Stimulated activated CD8-positive, alpha-beta memory T cell treated with anti-CD3 and anti-CD28 coated beads, Interleukin-15, amount 100 ng/mL, for 4 hours (primary cell): ENCODE data around the gene FTO.
"Not testable (repeated sequence)": the region's sequence is repeated elsewhere in the genome, so short reads cannot be mapped to it uniquely, and the experiment has no call there.

ENCODE experiments used
- DNase-seq, 2 donors: peaks; one replicate each; pipeline ENCODE4 v3.0.0-alpha.2; 2020; ENCODE audit warnings: low read depth in 2 of 2

FTO gene

DNA sequence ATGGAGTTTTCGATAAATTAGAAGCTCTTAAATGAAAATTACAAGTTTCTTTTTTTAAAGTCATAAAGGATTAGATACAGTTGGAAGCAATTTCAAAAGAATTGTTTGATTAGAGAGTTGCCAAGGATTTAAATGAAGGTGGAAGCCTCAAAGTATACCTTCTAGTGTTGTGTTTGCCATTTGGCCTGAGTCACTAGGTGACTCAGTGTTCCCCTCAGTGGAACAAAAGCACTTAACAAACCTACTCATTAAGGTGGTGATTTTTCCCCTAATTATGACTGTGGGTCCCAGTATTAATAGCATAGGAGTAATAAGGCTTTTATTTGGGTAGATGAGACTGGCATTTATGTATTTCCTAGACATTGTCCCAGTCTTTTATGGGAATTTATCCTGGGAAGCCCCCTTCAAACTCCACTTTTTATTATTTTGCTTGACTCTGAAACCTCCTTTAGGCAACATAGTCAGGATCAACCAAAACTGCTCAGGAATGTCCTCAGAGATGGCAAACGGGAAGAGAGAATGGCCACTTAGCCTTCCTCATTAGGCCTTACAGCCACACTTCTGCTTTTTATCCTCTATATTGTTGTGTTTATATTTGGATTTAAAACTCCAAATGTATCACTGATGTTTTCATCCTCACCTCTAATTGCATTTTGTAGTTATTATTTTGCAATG, 161.0 kb downstream of the FTO start:
- DNase-seq, result no peak

DNA sequence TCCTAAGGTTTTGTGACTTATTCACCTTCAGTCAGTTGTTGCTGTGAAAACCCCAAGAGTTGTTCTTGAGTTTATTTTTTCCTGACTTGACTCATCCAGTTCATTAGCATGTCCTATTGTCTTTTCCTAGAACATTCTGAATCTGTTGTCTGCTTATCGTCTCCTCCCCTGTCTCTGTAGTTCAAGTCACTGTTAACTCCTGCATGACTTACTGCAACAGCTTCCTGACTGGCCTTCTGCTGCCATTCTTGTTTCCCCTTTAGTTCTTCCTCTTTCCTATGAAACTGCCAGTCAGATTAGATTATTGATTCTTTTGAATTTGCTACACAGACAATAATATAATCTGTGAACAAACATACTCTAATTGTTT, 161.5 kb downstream of the FTO start:
- no peak for DNase-seq

DNA sequence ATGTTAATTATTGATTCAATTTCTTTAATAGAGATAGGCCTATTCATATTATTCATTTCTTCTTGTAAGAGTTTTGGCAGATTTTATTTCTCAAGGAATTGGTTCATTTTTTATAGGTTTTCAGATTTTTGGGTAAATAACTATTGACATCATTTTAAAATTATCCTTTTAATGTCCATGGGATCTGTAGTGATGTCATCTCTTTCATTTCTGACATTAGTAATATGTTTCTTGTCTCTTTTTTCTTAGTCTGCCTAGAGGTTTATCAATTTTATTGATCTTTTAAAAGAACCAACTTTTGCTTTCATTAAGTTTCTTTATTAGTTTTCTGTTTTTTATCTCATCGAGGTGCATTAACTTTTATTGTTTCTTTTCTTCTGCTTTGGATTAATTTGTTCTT, 162.6 kb downstream of the FTO start:
- no peak for DNase-seq

DNA sequence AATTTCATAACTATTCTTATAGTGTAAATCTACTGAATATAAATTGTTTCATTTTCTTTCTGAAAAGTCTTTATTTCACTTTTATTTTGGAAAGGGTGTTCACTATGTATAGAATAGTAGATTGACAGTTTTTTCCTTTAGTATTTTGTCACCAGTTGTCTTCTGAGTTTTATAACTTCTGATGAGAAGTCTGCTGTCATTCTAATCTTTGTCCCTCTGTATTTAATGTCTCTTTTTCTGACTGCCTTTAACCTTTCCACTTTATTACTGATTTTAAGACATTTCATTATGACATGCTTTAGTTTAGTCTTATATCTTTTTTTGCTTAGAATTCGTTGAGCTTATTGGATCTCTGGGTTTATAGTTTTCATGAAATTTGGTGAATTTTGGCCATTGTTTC, 166.9 kb downstream of the FTO start:
- no peak for DNase-seq

DNA sequence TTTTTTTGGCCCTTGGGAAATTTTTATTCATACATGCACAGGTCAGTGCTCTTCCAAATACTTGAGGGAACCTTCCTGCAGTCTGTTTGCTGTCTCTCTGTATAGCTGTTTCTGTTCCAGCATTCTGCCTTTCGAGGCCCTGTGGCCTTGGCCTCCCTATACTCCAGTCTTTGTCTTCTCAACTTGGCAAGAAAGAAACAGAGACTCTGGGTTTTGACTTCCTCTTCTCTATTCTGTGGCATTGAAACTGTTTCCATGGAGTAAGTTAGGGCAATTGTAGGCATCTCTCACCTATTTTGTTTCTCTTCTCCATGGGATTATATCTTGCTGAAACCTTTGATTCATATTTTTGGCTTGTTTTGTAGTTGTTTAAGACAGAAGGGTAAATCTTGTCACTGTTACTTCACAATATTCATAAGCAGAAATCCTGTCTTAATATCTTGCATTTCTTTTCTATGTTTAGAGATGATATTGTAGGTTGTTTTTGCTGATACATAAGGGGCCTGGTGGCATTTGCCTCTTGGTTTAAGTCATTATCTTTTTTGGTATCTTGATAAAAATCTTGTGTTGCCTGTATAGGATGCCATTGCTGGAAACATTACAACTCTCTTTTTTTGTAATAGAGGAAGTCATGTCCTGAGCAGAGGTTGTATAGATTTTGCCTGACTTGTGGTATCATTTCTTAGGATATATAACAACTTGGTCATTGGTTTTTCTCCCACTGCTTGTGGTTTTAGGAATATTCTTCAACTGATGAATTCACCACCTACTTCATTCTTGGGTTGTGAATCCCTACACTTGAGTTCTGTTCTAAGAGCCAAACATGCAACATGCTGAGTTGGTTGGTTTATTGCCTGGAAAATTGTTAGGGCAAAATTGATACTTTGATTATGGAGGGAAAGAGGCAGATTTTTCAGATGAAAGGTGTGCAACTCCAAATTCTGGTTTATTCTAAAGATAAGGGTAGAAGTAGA, 168.6 kb downstream of the FTO start:
- no peak for DNase-seq

DNA sequence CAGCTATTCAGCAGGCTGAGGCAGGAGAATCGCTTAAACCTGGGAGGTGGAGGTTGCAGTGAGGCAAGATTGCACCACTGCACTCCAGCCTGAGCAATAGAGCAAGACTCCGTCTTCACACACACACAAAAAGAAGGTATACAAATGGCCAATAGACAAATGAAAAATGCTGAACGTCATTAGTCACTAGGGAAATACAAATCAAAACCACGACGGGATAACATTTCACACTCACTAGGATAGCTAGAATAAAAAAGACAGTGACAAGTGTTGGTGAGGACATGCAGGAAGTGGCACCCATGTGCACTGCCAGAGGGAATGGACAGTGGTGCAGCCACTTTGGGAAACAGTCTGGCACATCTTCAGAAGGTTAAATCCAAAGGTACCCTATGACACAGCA, 172.9 kb downstream of the FTO start:
- DNase-seq, result no peak

GRCh38 chr16:53878216-53878615, 174.3 kb downstream of the FTO start:
- no peak for DNase-seq

GRCh38 chr16:53881371-53881770, 177.4 kb downstream of the FTO start:
- DNase-seq, result no peak

DNA sequence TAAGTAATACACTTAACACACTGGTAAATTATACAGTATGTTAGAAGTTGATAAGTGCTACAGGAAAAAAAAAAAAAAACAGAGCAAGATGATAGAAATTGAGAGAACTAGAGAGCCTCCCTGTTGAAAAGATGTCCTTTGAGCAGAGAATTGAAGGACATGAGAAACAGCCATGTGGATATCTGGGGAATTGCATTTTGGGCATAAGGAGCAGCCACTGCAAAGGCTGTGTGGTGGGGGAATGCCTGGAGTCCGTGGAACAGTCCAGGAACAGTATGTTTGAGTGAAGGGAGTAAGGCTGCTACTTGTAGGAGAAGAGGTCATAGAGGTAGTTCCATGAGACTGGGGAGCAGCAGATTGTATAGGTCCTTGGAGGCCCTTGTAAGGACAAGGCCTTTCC, 178.4 kb downstream of the FTO start:
- DNase-seq, result no peak

GRCh38 chr16:53884748-53885147, 180.8 kb downstream of the FTO start:
- no peak for DNase-seq

- DNase-seq, result no peak
Measured at GRCh38 chr16:53886482-53887378, 182.8 kb downstream of the FTO start.

GRCh38 chr16:53888222-53888621, 184.3 kb downstream of the FTO start:
- DNase-seq, result no peak

- DNase-seq, result not testable (repeated sequence)
Measured at GRCh38 chr16:53890877-53891276, 186.9 kb downstream of the FTO start.

- no peak for DNase-seq
Measured at GRCh38 chr16:53891409-53892139, 187.6 kb downstream of the FTO start.

- DNase-seq, result peak in 1 of 2 donors; percentile 9
Measured at GRCh38 chr16:53892155-53892554, 188.2 kb downstream of the FTO start.

DNA sequence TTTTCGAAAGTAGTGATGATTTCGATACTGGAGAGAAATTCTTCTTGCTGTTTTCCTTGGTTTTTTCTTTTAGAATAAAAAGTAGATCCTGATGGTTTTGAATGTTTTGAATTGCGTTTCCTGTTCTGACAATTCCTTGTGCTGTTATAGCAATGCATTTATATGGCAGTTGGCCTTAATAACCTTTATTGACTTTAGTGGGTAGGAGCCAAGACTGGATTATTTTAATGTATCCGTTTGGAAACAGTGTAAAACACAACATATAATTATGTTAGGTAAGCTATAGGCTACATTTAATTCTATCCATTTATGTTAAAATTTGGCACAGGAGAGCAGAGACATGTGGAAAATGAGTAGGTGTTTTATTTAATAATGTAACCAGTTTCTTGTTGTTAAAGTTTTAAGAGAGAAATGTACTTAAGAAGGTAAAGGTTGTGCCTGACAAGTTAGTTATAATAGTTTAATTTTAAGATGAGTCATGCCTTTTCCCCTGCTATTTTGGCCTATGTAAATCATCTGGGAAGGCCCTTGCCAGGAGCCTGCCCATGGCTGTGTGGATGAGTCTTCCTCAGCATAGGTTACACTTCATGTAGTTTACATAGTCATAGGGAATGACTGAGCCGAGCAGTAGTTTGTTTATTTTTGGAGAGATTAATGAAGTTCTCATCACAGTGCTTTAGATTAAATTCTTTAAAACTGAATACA, 189.9 kb downstream of the FTO start:
- DNase-seq, result no peak

GRCh38 chr16:53894686-53895085, 190.7 kb downstream of the FTO start:
- no peak for DNase-seq

DNA sequence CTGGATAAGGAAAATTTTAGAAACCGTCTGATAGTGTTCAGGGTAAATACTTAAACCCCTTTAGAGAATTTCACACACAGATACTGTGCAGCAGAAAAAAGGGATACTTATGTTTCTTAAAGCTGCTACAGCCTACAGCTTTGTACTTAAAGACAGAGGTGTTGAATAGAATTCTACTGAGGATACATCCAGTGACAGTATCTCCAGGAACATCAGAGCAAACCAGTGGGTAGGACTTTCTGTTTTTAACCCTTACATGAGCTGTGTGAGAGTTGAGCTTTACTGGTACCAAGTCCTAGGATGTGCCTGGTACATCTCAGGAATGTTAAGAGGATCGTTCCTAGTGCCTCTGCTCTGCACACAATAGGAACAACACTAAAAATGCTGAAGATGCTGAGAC, 191.5 kb downstream of the FTO start:
- DNase-seq, result no peak

GRCh38 chr16:53895851-53896250, 191.9 kb downstream of the FTO start:
- DNase-seq, result no peak

GRCh38 chr16:53896722-53897121, 192.8 kb downstream of the FTO start:
- no peak for DNase-seq

DNA sequence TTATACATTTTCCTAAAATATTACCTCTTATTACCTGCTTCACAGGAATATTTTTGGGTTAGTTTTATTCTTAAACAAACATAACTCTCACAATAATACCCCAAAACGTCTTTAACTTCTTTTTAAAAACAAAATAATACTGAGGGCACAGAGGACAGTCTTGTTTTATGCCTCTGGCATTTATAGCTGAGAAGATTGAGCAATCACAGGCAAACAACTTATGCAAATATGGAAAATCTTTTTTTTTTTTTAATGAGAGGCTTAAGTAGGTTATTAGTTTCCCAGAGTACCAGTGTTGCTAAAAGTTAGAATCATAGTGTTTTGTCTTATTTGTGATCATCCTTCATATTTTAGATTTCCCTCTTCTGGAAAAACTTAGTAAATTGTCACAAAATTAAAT, 195.0 kb downstream of the FTO start:
- no peak for DNase-seq
